GM12878 (cell line): ENCODE data around the gene LRRC52. TPM values are rescaled to one million over a fixed set of nuclear protein-coding genes. Genes with fewer than 3 reads are reported as not detected.

Experiments
- ATAC-seq: fragments of 200-7000 bp; cut with Tn5 transposase; 3 replicates; pipeline ENCODE4 v1.9.1; 2020; ENCODE audit warnings: mild to moderate bottlenecking, moderate library complexity
- BruUV-seq: library from RNA; stranded (reverse); fragments of 400-500 nt; replicated peaks from 2 replicates; lab custom pipeline; 2021; lab: Mats Ljungman, UMichigan
- CTCF ChIA-PET: fragments of 300-600 bp; sonication (Branson Sonifier 250); formaldehyde crosslinking; extraction: SDS; loops from one replicate; lab custom pipeline; 2021; ENCODE audit warnings: inconsistent platforms; lab: Yijun Ruan, JAX
- POLR2A ChIA-PET: fragments of 350-600 bp; formaldehyde crosslinking; extraction: SDS; loops from one replicate; lab custom pipeline; 2021; ENCODE audit warnings: inconsistent platforms; lab: Charles Lee
- RAD21 ChIA-PET: fragments of 300-600 bp; sonication (Branson Sonifier 250); formaldehyde crosslinking; loops from one replicate; lab custom pipeline; 2023; ENCODE audit warnings: antibody characterized with exemption; ENCODE audit not compliant: unreplicated experiment; lab: Charles Lee
- SMC1A ChIA-PET: fragments of 300-600 bp; sonication (Branson Sonifier 250); formaldehyde crosslinking; loops from one replicate; lab custom pipeline; 2023; ENCODE audit not compliant: unreplicated experiment, uncharacterized antibody; lab: Charles Lee
- DNase-seq: peaks from one replicate; pipeline ENCODE4 v3.0.0-alpha.2; 2011; ENCODE audit warnings: low read depth, low spot score
- FAIRE-seq: peaks from 3 replicates; lab custom pipeline; 2011; peaks lifted over from hg19 to GRCh38; lab: Jason Lieb, UNC
- H2AFZ ChIP-seq: 2 replicates; pipeline ENCODE4 v1.6.0; 2011; ENCODE audit warnings: low read depth, low read length, control low read depth; ENCODE audit not compliant: control insufficient read depth
- H3K27ac ChIP-seq: 2 replicates; pipeline ENCODE4 v1.5.1; 2011; ENCODE audit warnings: control low read depth; ENCODE audit not compliant: control insufficient read depth, insufficient read depth
- H3K27me3 ChIP-seq, 2 experiments: replicated peaks in 1 of 2; 2 replicates each; pipeline versions ENCODE4 v1.6.0 to v1.6.1; 2011; ENCODE audit warnings: low read length in 1 of 2; ENCODE audit not compliant: control insufficient read depth in 2 of 2, insufficient read depth in 2 of 2
- H3K36me3 ChIP-seq, 2 experiments: 2 replicates each; pipeline ENCODE4 v1.5.1; 2011; ENCODE audit warnings: low read length in 1 of 2; ENCODE audit not compliant: control insufficient read depth in 2 of 2, insufficient read depth in 2 of 2
- H3K4me1 ChIP-seq: 2 replicates; pipeline ENCODE4 v1.6.1; 2011; ENCODE audit warnings: mild to moderate bottlenecking, low read length, moderate library complexity, mixed read lengths; ENCODE audit not compliant: control insufficient read depth, insufficient read depth
- H3K4me2 ChIP-seq: 2 replicates; pipeline ENCODE4 v1.6.0; 2011; ENCODE audit warnings: control low read depth; ENCODE audit not compliant: control insufficient read depth, insufficient read depth
- H3K4me3 ChIP-seq: fragments of 200-600 bp; sonication (generic); 2 replicates; pipeline ENCODE4 v1.5.1; 2016
- H3K79me2 ChIP-seq: 2 replicates; pipeline ENCODE4 v1.6.0; 2011; ENCODE audit warnings: low read length; ENCODE audit not compliant: control insufficient read depth, insufficient read depth
- H3K9ac ChIP-seq: 2 replicates; pipeline ENCODE4 v1.8.0; 2011; ENCODE audit warnings: low read length, control low read depth, mixed read lengths; ENCODE audit not compliant: control insufficient read depth, insufficient read depth
- H3K9me3 ChIP-seq: replicated peaks from 3 replicates; pipeline ENCODE4 v1.5.1; 2011; ENCODE audit warnings: mild to moderate bottlenecking, low read length; ENCODE audit not compliant: control insufficient read depth, insufficient read depth
- H4K20me1 ChIP-seq: 2 replicates; pipeline ENCODE4 v1.6.0; 2011; ENCODE audit not compliant: control insufficient read depth, insufficient read depth
- BHLHE40 ChIP-seq, 2 experiments: fragments of 450-650 bp in 1 of 2; IDR thresholded peaks; 2 replicates each; pipeline ENCODE4 v1.6.1; 2011 to 2017; ENCODE audit warnings: low read depth in 2 of 2, borderline replicate concordance in 1 of 2, improper control_type of control experiment in 1 of 2, low read length in 1 of 2, mild to moderate bottlenecking in 1 of 2
- CHD4 ChIP-seq: fragments of 200-600 bp; sonication (generic); IDR thresholded peaks from 2 replicates; pipeline ENCODE4 v1.6.1; 2016; ENCODE audit warnings: mild to moderate bottlenecking
- DPF2 ChIP-seq: fragments of 450-650 bp; IDR thresholded peaks from 2 replicates; pipeline ENCODE4 v1.6.1; 2017; ENCODE audit warnings: mild to moderate bottlenecking
- ETV6 ChIP-seq, 2 experiments: fragments of 450-650 bp in 1 of 2; IDR thresholded peaks in 1 of 2; conservative IDR thresholded peaks in 1 of 2; 2 replicates each; pipeline ENCODE4 v1.6.1; 2014; ENCODE audit warnings: antibody characterized with exemption in 1 of 2, borderline replicate concordance in 1 of 2, low read depth in 1 of 2, mild to moderate bottlenecking in 1 of 2, moderate library complexity in 1 of 2
- GATAD2B ChIP-seq: fragments of 450-650 bp; conservative IDR thresholded peaks from 2 replicates; pipeline ENCODE4 v1.6.1; 2017; ENCODE audit warnings: low read depth, mild to moderate bottlenecking, moderate library complexity
- IKZF1 ChIP-seq: fragments of 450-650 bp; conservative IDR thresholded peaks from 2 replicates; pipeline ENCODE4 v1.6.1; 2017; ENCODE audit warnings: antibody characterized with exemption, mild to moderate bottlenecking
- SIN3A ChIP-seq: IDR thresholded peaks from 2 replicates; pipeline ENCODE4 v1.6.1; 2012; ENCODE audit warnings: low read depth, low read length, improper control_type of control experiment
- SMARCA5 ChIP-seq: fragments of 450-650 bp; IDR thresholded peaks from 2 replicates; pipeline ENCODE4 v1.6.1; 2017; ENCODE audit warnings: mild to moderate bottlenecking
- ZBTB11 ChIP-seq: fragments of 450-650 bp; formaldehyde crosslinking; IDR thresholded peaks from 2 replicates; pipeline ENCODE4 v1.5.0; 2022; ENCODE audit warnings: mild to moderate bottlenecking, missing genetic modification characterization
- ZZZ3 ChIP-seq: IDR thresholded peaks from 2 replicates; pipeline ENCODE4 v1.6.1; 2011; ENCODE audit warnings: low read depth; ENCODE audit not compliant: control insufficient read depth, insufficient read length
- WGBS: methylation state at CpG from one replicate; pipeline ENCODE4 v1.1.6; 2016; ENCODE audit warnings: low lambda C conversion rate; ENCODE audit not compliant: insufficient replicate concordance, insufficient coverage; ENCODE audit errors: missing lambda C conversion rate; 5-methylcytosine and 5-hydroxymethylcytosine counted together
- in situ Hi-C: fragments of 300-500 bp; cut with MboI; formaldehyde crosslinking; loops from 9 replicates; pipeline ENCODE4 v1.14.3; 2018; ENCODE audit warnings: mixed read lengths
- intact Hi-C: fragments of 100-400 bp; cut with micrococcal nuclease; formaldehyde crosslinking; loops from one replicate; pipeline ENCODE4 v1.14.2; 2022; ENCODE audit not compliant: unreplicated experiment
- polyA plus RNA-seq, 11 experiments: library from polyadenylated mRNA; depleted of rRNA in 4 of 11; unstranded in 6 of 11; stranded (reverse) in 5 of 11; fragments of >200 nt; fragmentation: Nextera tagmentation in 4 of 11; fragmentation: Illumina TruSeq in 1 of 11; extraction: Ambion mirVana in 4 of 11; extraction: Trizol in 1 of 11; gene quantifications; 1 replicate in 1 of 11; 2 replicates in 10 of 11; pipeline versions ENCODE4 v1.2.1 to v1.2.3, GENCODE V29; 2011 to 2016; ENCODE audit warnings: inconsistent platforms in 2 of 11, missing spikeins in 2 of 11, low read depth in 1 of 11
- total RNA-seq, 4 experiments: library from RNA; depleted of rRNA in 3 of 4; stranded (reverse); fragments of >200 nt in 3 of 4; fragmentation: Illumina TruSeq in 1 of 4; extraction: Trizol in 1 of 4; gene quantifications; 2 replicates each; pipeline versions ENCODE4 v1.2.1 to v1.2.3, GENCODE V29; 2013 to 2021

Gene LRRC52
- total and polyA plus RNA-seq, 10 of the 15 experiments (the other 5 are each of a cell fraction or from before 2014, with no cell fraction given) = not detected

GRCh38 chr1:165595246-165595938, 51.6 kb downstream of the LRRC52 start:
- FAIRE-seq = no peak
- no peaks in the 10 kb centered on the region for H3K9me3 ChIP-seq
- no peak overlapping the region for H3K4me3 ChIP-seq
- SMC1A ChIA-PET = interaction anchor here (0.5 to 10.2 kb wide), 3 partner anchors 37 to 450 kb away, joined by 3 to 109 read pairs (median 3); no protein-coding TSS in a partner anchor
- H3K79me2 ChIP-seq = no peaks in the 10 kb centered on the region
- DNase-seq = no peak
- no peak overlapping the region for H2AFZ ChIP-seq
- RAD21 ChIA-PET = interaction anchor here (5.6 kb wide), 1 partner anchor 203 kb away, joined by 49 read pairs; no protein-coding TSS in a partner anchor
- no peak overlapping the region for H3K9ac ChIP-seq
- peaks cover 14% of the 10 kb centered on the region for H3K4me1 ChIP-seq
- no peaks in the 10 kb centered on the region for H4K20me1 ChIP-seq
- in situ Hi-C loops = no loop called here
- CTCF ChIA-PET = interaction anchor here (0.7 to 14.1 kb wide), 5 partner anchors 9 to 329 kb away, joined by 3 to 176 read pairs (median 6); no protein-coding TSS in a partner anchor
- POLR2A ChIA-PET = no interaction called here
- no peak overlapping the region for H3K27ac ChIP-seq
- no peaks in the 10 kb centered on the region for H3K36me3 ChIP-seq
- TF ChIP-seq DPF2 = no peak
- TF ChIP-seq CHD4 = no peak
- TF ChIP-seq ZZZ3 = no peak
- no peak for TF ChIP-seq ZBTB11 (CRISPR knock-in tag)
- no peak for TF ChIP-seq SMARCA5
- TF ChIP-seq GATAD2B = no peak
- TF ChIP-seq SIN3A = no peak
- no peak for TF ChIP-seq BHLHE40 (IDR thresholded peaks at IDR 0.05; ENCODE audit: borderline replicate concordance in 1 of 2, low read depth in 2 of 2, low read length in 1 of 2)
- no peak for TF ChIP-seq IKZF1
- no peak for TF ChIP-seq ETV6 (conservative IDR thresholded peaks at IDR 0.05 in 1 of 2, IDR thresholded peaks at IDR 0.05 in 1 of 2; ENCODE audit: borderline replicate concordance in 1 of 2, low read depth in 1 of 2)
- intact Hi-C loops = loop anchor here (5.0 to 10.0 kb wide), 2 partner anchors 172 to 569 kb away; partner anchors contain the start of genes FAM78B and TMCO1
- ATAC-seq = no peak
- 100% methylated on average over 1 of the region's 1 CpG for WGBS
- H3K4me2 ChIP-seq = no peak overlapping the region
- BruUV-seq = no TSS peak
- H3K27me3 ChIP-seq = peaks cover 0 to 8% of the 10 kb centered on the region in 2 experiments; a peak in 1 of 4 replicates
